ENCODE measurements around the gene HAVCR2. TPM values are rescaled to one million over a fixed set of nuclear protein-coding genes. Genes with fewer than 3 reads are reported as not detected.

HAVCR2 gene
- total RNA-seq, 3 donors from 2014 or later, result 3.4 to 8.9 (median 4.4) TPM

- no peak for ATAC-seq
- Mint-ChIP-seq H3K27me3 (ENCODE audit: low read depth) (no peaks in the 10 kb centered on the region), H3K4me1 (ENCODE audit: low read depth) (peaks cover 15% of the 10 kb centered on the region), H3K4me3 (no peak overlapping the region), H3K36me3 (ENCODE audit: insufficient read depth) (no peaks in the 10 kb centered on the region), H3K9me3 (no peaks in the 10 kb centered on the region)
- DNase-seq, result no peak
These were observed 6.7 kb upstream of the HAVCR2 start for GRCh38 chr5:157115502-157115901.

GRCh38 chr5:157115012-157115411 lies 6.2 kb upstream of the HAVCR2 start:
- no peaks in the 10 kb centered on the region for H3K36me3 Mint-ChIP-seq (ENCODE audit: insufficient read depth)
- H3K4me3 Mint-ChIP-seq, result no peak overlapping the region
- ATAC-seq (no peak), DNase-seq (no peak)
- no peaks in the 10 kb centered on the region for H3K9me3 Mint-ChIP-seq
- H3K27me3 Mint-ChIP-seq (ENCODE audit: low read depth), result no peaks in the 10 kb centered on the region
- peaks cover 15% of the 10 kb centered on the region for H3K4me1 Mint-ChIP-seq (ENCODE audit: low read depth)

- DNase-seq (no peak), ATAC-seq (no peak)
- no peaks in the 10 kb centered on the region for H3K9me3 Mint-ChIP-seq
- H3K36me3 Mint-ChIP-seq (ENCODE audit: insufficient read depth), result no peaks in the 10 kb centered on the region
- peaks cover 33% of the 10 kb centered on the region for H3K4me1 Mint-ChIP-seq (ENCODE audit: low read depth)
- H3K27me3 Mint-ChIP-seq (ENCODE audit: low read depth), result no peaks in the 10 kb centered on the region
- no peak overlapping the region for H3K4me3 Mint-ChIP-seq
These were observed 4.2 kb upstream of the HAVCR2 start for GRCh38 chr5:157113002-157113401.

GRCh38 chr5:157109744-157110143 lies 900 bp upstream of the HAVCR2 start:
- Mint-ChIP-seq H3K9me3 (no peaks in the 10 kb centered on the region), H3K4me3 (peak overlapping the region; percentile 60), H3K27me3 (ENCODE audit: low read depth) (no peaks in the 10 kb centered on the region), H3K36me3 (ENCODE audit: insufficient read depth) (peaks cover 3% of the 10 kb centered on the region), H3K4me1 (ENCODE audit: low read depth) (peaks cover 44% of the 10 kb centered on the region)
- ATAC-seq (peak; percentile 45 to 46), DNase-seq (no peak)

GRCh38 chr5:157107508-157107907 lies 1.3 kb downstream of the HAVCR2 start:
- peak overlapping the region; percentile 48 for H3K4me3 Mint-ChIP-seq
- no peaks in the 10 kb centered on the region for H3K27me3 Mint-ChIP-seq (ENCODE audit: low read depth)
- no peaks in the 10 kb centered on the region for H3K9me3 Mint-ChIP-seq
- H3K36me3 Mint-ChIP-seq (ENCODE audit: insufficient read depth), result peaks cover 7% of the 10 kb centered on the region
- H3K4me1 Mint-ChIP-seq (ENCODE audit: low read depth), result peaks cover 42% of the 10 kb centered on the region
- ATAC-seq (no peak), DNase-seq (no peak)

GRCh38 chr5:157106630-157107461 lies 2.0 kb downstream of the HAVCR2 start:
- Mint-ChIP-seq H3K9me3 (no peaks in the 10 kb centered on the region), H3K4me1 (ENCODE audit: low read depth) (peaks cover 42% of the 10 kb centered on the region), H3K27me3 (ENCODE audit: low read depth) (no peaks in the 10 kb centered on the region), H3K36me3 (ENCODE audit: insufficient read depth) (peaks cover 7% of the 10 kb centered on the region), H3K4me3 (peak overlapping the region; percentile 48)
- DNase-seq (no peak), ATAC-seq (peak; percentile 9 to 26)

- H3K4me3 Mint-ChIP-seq, result no peak overlapping the region
- no peaks in the 10 kb centered on the region for H3K27me3 Mint-ChIP-seq (ENCODE audit: low read depth)
- H3K36me3 Mint-ChIP-seq (ENCODE audit: insufficient read depth), result peaks cover 4% of the 10 kb centered on the region
- H3K4me1 Mint-ChIP-seq (ENCODE audit: low read depth), result peaks cover 6% of the 10 kb centered on the region
- ATAC-seq (peak; percentile 90 to 91), DNase-seq (no peak)
- no peaks in the 10 kb centered on the region for H3K9me3 Mint-ChIP-seq
These were observed 8.6 kb downstream of the HAVCR2 start for GRCh38 chr5:157100140-157100679.

- Mint-ChIP-seq H3K36me3 (ENCODE audit: insufficient read depth) (peaks cover 18% of the 10 kb centered on the region), H3K4me1 (ENCODE audit: low read depth) (no peaks in the 10 kb centered on the region), H3K4me3 (no peak overlapping the region), H3K27me3 (ENCODE audit: low read depth) (no peaks in the 10 kb centered on the region), H3K9me3 (no peaks in the 10 kb centered on the region)
- no peak for DNase-seq
- ATAC-seq, result no peak
These were observed 20.4 kb downstream of the HAVCR2 start for GRCh38 chr5:157088342-157088990.

- Mint-ChIP-seq H3K27me3 (ENCODE audit: low read depth) (no peaks in the 10 kb centered on the region), H3K4me3 (no peak overlapping the region), H3K9me3 (no peaks in the 10 kb centered on the region), H3K4me1 (ENCODE audit: low read depth) (no peaks in the 10 kb centered on the region), H3K36me3 (ENCODE audit: insufficient read depth) (peaks cover 18% of the 10 kb centered on the region)
- ATAC-seq (no peak), DNase-seq (no peak)
These were observed 22.0 kb downstream of the HAVCR2 start for GRCh38 chr5:157086751-157087359.

- DNase-seq (no peak), ATAC-seq (no peak)
- H3K27me3 Mint-ChIP-seq (ENCODE audit: low read depth), result no peaks in the 10 kb centered on the region
- no peaks in the 10 kb centered on the region for H3K4me1 Mint-ChIP-seq (ENCODE audit: low read depth)
- peaks cover 13% of the 10 kb centered on the region for H3K36me3 Mint-ChIP-seq (ENCODE audit: insufficient read depth)
- H3K4me3 Mint-ChIP-seq, result no peak overlapping the region
- no peaks in the 10 kb centered on the region for H3K9me3 Mint-ChIP-seq
These were observed 22.9 kb downstream of the HAVCR2 start for GRCh38 chr5:157085930-157086329.

- no peaks in the 10 kb centered on the region for H3K36me3 Mint-ChIP-seq (ENCODE audit: insufficient read depth)
- no peak overlapping the region for H3K4me3 Mint-ChIP-seq
- no peak for ATAC-seq
These were observed 28.6 kb downstream of the HAVCR2 start for GRCh38 chr5:157080286-157080685.

GRCh38 chr5:157076558-157076957 lies 32.3 kb downstream of the HAVCR2 start:
- DNase-seq (no peak), ATAC-seq (no peak)
- no peaks in the 10 kb centered on the region for H3K27me3 Mint-ChIP-seq (ENCODE audit: low read depth)
- H3K9me3 Mint-ChIP-seq, result no peaks in the 10 kb centered on the region
- H3K4me1 Mint-ChIP-seq (ENCODE audit: low read depth), result peaks cover 2% of the 10 kb centered on the region
- H3K36me3 Mint-ChIP-seq (ENCODE audit: insufficient read depth), result no peaks in the 10 kb centered on the region
- H3K4me3 Mint-ChIP-seq, result no peak overlapping the region

More at GRCh38 chr5:157080286-157080685, 28.6 kb downstream of the HAVCR2 start:
- H3K27me3 Mint-ChIP-seq (ENCODE audit: low read depth), result no peaks in the 10 kb centered on the region
- no peaks in the 10 kb centered on the region for H3K4me1 Mint-ChIP-seq (ENCODE audit: low read depth)
- no peak for DNase-seq
- H3K9me3 Mint-ChIP-seq, result no peaks in the 10 kb centered on the region

- Mint-ChIP-seq H3K4me1 (ENCODE audit: low read depth) (peaks cover 2% of the 10 kb centered on the region), H3K27me3 (ENCODE audit: low read depth) (no peaks in the 10 kb centered on the region), H3K36me3 (ENCODE audit: insufficient read depth) (no peaks in the 10 kb centered on the region), H3K4me3 (no peak overlapping the region), H3K9me3 (no peaks in the 10 kb centered on the region)
- DNase-seq, result no peak
- peak; percentile 57 to 77 for ATAC-seq
These were observed 36.3 kb downstream of the HAVCR2 start for GRCh38 chr5:157072508-157072907.

GRCh38 chr5:157069949-157070348 lies 38.9 kb downstream of the HAVCR2 start:
- DNase-seq (no peak), ATAC-seq (no peak)
- no peaks in the 10 kb centered on the region for H3K27me3 Mint-ChIP-seq (ENCODE audit: low read depth)
- no peak overlapping the region for H3K4me3 Mint-ChIP-seq
- H3K36me3 Mint-ChIP-seq (ENCODE audit: insufficient read depth), result no peaks in the 10 kb centered on the region
- H3K9me3 Mint-ChIP-seq, result no peaks in the 10 kb centered on the region
- H3K4me1 Mint-ChIP-seq (ENCODE audit: low read depth), result peaks cover 2% of the 10 kb centered on the region

Measured in activated T-cell treated with anti-CD3 and anti-CD28 coated beads, Interleukin-2, amount 50 U/mL, for 4 hours (primary cell).